ENCODE measurements around the gene GFM2.
"Not testable (repeated sequence)": the region's sequence is repeated elsewhere in the genome, so short reads cannot be mapped to it uniquely, and the experiment has no call there.

The GFM2 gene, protein sequence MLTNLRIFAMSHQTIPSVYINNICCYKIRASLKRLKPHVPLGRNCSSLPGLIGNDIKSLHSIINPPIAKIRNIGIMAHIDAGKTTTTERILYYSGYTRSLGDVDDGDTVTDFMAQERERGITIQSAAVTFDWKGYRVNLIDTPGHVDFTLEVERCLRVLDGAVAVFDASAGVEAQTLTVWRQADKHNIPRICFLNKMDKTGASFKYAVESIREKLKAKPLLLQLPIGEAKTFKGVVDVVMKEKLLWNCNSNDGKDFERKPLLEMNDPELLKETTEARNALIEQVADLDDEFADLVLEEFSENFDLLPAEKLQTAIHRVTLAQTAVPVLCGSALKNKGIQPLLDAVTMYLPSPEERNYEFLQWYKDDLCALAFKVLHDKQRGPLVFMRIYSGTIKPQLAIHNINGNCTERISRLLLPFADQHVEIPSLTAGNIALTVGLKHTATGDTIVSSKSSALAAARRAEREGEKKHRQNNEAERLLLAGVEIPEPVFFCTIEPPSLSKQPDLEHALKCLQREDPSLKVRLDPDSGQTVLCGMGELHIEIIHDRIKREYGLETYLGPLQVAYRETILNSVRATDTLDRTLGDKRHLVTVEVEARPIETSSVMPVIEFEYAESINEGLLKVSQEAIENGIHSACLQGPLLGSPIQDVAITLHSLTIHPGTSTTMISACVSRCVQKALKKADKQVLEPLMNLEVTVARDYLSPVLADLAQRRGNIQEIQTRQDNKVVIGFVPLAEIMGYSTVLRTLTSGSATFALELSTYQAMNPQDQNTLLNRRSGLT

GRCh38 chr5:74766849-74767578, at the start of gene GFM2, which contains the start of gene NSA2:
Gene GFM2 (minus strand): TSS chr5:74767117. CDS start chr5:74763742, 3,375 bp downstream.
Gene NSA2 (plus strand): TSS chr5:74767249. CDS start chr5:74767361, 112 bp downstream.
- DNase-seq = peak; percentile 77

DNA sequence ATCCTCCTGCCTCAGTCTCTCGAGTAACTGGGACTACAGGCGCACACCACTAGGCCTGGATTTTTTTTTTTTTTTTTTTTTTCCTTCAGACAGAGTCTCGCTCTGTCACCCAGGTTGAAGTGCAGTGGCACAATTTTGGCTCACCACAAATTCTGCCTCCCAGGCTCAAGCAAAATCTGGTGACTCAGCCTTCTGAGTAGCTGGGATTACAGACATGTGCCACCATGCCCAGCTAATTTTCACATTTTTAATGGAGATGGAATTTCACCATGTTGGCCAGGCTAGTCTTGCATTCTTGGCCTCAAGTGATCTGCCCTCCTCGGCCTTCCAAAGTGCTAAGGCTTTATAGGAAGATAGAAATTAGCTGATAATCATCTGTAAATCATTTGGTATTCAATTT, 44.0 kb upstream of the GFM2 start:
- DNase-seq = no peak

GRCh38 chr5:74801941-74802340, 35.0 kb upstream of the GFM2 start:
- no peak for DNase-seq

- DNase-seq = no peak
Observed at GRCh38 chr5:74801197-74801596, 34.3 kb upstream of the GFM2 start.

GRCh38 chr5:74798977-74799911, 32.3 kb upstream of the GFM2 start:
- no peak for DNase-seq

GRCh38 chr5:74791669-74792068, 24.8 kb upstream of the GFM2 start:
- not testable (repeated sequence) for DNase-seq

DNA sequence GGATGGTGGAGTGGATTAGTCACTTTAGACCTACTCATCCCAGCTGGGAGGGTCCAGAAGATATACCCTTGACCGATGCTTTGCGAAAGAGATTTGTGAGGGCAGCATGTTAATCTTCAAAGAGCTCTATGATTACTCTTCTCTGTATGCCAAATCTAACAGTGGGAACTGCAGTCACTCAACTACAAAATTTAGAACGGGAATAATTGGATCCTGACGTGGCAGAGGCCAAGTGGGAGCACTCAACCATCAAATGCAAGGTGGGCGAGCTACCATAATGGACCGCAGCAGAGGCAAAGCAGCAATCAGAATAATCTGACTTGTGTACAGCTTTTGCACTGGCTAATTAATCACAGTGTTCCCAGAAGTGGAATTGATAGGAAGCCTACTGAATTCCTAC, 20.5 kb upstream of the GFM2 start:
- DNase-seq = no peak

DNA sequence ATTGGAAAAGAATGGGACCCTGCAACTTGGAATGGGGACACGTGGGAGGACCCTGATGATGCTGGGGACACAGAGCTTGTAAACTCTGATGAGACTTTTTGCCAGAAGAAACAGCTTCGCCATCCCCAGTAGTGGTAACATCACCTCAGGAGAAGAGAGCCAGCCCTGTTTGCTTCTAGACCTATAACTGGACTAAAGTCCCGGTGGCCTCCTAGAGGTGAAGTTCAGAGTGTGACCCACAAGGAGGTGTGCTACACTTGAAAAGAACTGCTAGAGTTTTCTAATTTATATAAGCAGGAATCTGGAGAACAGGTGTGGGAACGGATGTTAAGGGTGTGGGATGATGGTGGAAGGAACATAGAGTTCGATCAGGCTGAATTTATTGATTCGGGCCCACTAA, 19.9 kb upstream of the GFM2 start:
- no peak for DNase-seq

- no peak for DNase-seq
Observed at GRCh38 chr5:74778609-74779008, 11.7 kb upstream of the GFM2 start.

DNA sequence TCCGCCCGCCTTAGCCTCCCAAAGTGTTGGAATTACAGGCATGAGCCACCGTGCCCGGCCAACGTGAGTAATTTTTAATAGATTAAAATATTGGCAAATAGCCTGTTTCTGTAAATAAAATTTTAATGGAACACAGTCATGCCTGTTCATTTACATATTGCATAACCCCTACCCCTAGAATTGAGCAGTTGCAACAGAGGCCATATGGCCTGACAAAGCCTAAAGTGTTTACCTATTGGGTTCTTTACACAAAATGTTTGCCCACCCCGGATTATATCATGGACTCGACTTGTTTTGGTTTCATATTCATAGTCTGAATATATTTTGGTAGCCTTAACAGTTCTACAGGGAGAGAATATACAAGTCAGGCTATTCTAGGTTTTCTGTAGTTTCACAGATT, 5.4 kb upstream of the GFM2 start:
- no peak for DNase-seq

DNA sequence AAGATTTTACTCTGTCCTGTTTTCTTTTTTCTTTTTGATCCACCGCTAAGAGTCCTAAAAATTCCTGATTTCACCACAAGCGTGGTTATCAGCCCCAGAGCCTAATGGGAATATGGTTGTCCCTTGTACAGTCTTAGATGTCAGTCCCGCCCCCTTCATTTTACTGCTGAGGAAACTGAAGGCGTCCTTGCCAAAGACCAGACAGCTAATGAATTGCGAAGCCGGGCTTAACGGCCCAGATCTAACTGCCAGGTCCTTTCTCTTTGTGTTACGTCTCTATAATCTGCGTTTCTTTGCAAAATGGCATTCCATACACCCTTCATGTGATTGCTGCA, 629 bp upstream of the GFM2 start:
- DNase-seq = no peak

GRCh38 chr5:74766418-74766848, 484 bp downstream of the GFM2 start:
- no peak for DNase-seq

DNA sequence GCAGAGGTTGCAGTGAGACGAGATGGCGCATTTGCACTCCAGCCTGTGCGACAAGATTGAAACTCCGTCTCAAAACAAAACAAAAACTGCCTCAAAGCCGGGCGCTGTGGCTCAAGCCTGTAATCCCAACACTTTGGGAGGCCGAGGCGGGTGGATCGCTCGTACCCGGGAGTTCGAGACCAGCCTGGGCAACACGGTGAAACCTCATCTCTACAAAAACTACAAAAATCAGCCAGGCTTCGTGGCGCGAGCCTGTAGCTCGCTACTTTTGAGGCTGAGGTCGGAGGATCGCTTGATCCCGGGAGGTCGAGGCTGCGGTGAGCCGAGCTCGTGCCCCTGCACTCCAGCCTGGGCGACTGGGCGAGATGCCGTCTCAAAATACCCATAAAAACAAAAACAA, 988 bp downstream of the GFM2 start:
- DNase-seq = no peak

DNA sequence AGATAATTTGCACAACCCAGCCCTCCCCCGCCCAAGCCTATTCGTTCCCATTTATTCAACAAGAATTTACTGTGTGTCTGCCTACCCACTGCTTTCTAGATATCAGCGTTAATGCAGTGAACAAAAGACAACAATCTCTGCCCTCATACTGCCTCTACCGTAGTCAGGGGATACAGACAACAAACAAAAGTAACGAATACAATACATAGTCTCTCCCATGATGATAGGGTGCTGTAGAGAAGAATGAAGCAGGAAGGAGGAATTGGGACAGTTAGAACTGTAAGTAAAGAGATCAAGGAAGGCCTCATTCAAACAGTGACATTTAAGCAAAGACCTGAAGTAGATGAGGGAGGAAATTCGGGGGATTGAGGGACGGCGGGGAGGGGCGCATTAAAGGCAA, 1.7 kb downstream of the GFM2 start:
- no peak for DNase-seq

- DNase-seq = no peak
Observed at GRCh38 chr5:74763504-74763903, 3.4 kb downstream of the GFM2 start.

DNA sequence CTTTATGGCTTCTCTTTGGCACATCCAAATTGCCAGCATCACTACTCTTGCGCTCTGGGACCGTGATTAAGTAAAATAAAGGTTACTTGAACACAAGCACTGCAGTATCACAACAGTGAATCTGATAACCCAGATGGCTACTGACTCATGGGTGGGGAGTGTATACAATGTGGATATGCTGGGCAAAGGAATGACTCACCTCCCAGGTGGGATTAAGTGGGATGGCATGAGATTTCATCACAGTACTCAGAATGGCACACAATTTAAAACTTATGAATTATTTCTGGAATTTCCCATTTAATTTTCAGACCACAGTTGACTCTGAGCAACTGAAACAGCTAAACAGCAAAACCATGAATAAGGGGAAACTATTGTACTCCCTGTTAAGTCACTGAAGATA, 4.3 kb downstream of the GFM2 start:
- no peak for DNase-seq

- DNase-seq = no peak
Observed at GRCh38 chr5:74761241-74761640, 5.7 kb downstream of the GFM2 start.

DNA sequence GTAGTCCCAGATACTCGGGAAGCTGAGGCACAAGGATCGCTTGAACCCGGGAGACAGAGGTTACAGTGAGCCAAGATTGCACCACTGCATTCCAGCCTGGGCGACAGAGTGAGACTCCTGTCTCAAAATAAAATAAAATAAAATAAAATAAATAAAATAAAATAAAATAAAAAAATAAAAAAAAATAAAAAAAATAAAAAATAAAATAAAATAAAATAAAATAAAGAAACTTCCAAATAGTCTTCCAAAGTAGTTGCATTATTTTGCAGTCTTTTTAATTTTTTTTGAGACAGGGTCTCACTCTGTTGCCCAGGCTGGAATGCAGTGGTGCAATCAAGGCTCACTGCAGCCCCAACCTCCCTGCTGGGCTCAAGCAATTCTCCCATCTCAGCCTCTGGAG, 18.2 kb downstream of the GFM2 start:
- DNase-seq = not testable (repeated sequence)

DNA sequence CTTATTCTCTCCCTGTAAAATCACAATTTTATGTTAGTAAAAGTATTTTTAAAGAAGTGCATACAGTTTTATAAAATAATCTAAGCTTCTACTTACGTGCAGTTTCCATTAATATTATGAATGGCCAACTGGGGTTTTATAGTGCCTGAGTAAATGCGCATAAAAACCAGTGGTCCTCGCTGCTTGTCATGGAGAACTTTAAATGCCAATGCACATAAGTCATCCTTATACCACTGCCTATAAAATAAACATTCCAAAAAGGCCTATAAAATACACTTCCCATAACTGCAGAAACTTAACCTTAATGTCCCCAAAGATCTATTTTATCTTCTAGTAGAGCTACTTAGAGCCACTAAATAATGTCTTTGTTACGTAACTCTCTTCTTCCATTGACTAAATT, 28.5 kb downstream of the GFM2 start:
- no peak for DNase-seq

DNA sequence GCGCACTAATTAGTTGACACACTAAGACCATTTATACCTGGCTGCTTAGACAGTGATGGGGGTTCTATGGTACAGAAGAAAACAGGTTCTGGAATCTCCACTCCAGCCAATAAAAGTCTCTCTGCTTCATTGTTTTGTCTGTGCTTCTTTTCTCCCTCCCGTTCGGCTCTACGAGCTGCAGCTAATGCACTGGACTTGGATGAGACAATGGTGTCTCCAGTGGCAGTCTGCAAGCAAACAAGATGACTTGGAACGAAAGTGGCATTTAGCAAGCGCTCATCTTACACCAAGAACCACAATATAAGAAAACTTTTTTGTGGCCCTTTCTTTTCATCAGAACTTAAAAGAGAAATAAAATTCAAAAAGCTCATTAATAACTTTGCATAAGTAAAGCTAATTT, 30.2 kb downstream of the GFM2 start:
- DNase-seq = no peak

DNA sequence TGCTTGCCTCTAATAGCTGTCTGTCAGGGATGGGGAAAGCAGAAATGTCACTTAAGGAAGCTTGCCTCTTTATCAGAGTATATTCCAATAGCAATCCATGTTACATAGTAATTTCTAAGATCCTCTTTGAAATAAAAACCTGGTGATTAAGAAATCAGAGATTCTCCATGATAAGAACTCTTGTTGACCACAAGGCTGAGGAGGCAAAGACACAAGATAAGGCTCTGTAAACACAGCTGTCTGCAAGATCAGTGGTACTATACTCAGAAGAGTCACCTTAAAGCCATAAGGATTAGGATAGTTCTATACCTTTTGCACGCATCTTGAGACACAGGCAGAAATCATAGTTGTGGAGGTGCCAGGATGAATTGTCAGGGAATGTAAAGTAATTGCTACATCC, 41.6 kb downstream of the GFM2 start:
- DNase-seq = no peak

DNA sequence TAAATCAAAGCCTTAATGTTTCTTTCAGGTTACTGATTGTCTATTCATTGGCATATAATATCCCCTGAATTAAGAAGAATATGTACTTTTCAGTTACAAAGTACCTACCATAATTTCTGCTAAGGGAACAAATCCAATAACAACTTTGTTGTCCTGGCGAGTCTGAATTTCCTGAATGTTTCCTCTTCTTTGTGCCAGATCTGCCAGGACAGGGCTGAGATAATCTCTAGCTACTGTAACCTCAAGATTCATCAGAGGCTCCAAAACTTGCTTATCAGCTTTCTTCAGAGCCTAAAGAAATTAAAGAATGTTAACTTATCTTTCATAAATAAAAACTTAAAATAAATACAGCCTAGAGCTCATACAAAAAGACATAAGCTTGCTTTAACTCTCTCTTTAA, 44.6 kb downstream of the GFM2 start:
- DNase-seq = no peak

DNA sequence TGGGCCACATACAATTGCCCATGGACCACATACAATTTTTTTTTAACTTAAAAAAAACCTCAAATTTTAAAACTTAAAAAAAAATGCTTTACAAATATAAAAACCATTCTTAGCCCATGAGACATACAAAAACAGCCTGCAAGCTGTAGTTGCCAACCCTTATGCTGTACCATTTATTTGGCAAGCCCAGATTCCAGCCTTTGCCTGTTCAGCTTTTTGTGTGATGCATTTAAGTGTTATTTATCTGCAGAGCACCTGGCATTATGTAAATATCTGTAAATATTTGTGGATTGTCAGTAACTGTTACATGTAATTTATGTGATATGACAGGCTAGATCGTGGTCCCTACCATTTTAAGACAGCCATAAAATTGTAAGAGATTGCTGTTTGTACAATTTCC, 49.3 kb downstream of the GFM2 start:
- DNase-seq = no peak
